Lower leg skin (tissue), 4 donors: ENCODE data around the gene AMPD3. TPM values are rescaled to one million over a fixed set of nuclear protein-coding genes. Genes with fewer than 3 reads are reported as not detected.

Experiments used
- DNase-seq, 2 donors: peaks; one replicate each; pipeline ENCODE4 v3.0.0-alpha.2; 2019; ENCODE audit warnings: low spot score in 2 of 2
- H3K4me3 ChIP-seq: fragments of 200-600 bp; sonication (generic); 2 replicates; pipeline ENCODE4 v1.5.1; 2017; ENCODE audit warnings: mild to moderate bottlenecking, low read depth; ENCODE audit not compliant: poor library complexity, severe bottlenecking
- CTCF ChIP-seq, 3 donors: fragments of 450-650 bp; IDR thresholded peaks; one replicate each; pipeline ENCODE4 v1.5.1; 2016; ENCODE audit warnings: antibody characterized with exemption in 3 of 3, mild to moderate bottlenecking in 3 of 3, moderate library complexity in 2 of 3
- POLR2A ChIP-seq, 2 donors: fragments of 450-650 bp; IDR thresholded peaks; one replicate each; pipeline ENCODE4 v1.6.1; 2016 to 2017; ENCODE audit warnings: antibody characterized with exemption in 2 of 2, mild to moderate bottlenecking in 1 of 2, moderate library complexity in 1 of 2
- WGBS, 2 donors: methylation state at CpG; one replicate each; pipeline ENCODE4 v1.1.5; 2018; 5-methylcytosine and 5-hydroxymethylcytosine counted together
- intact Hi-C: fragments of 100-400 bp; cut with DNase I; formaldehyde crosslinking; loops from one replicate; pipeline ENCODE4 v1.15.0; 2023; ENCODE audit warnings: low total_unique reads
- microRNA counts, 2 donors: library from miRNA; unstranded; fragments of <30 nt; microRNA quantifications; one replicate each; lab custom pipeline; 2016
- total RNA-seq, 4 donors: library from RNA; depleted of rRNA; stranded (reverse); fragments of >200 nt; gene quantifications; one replicate each; pipeline ENCODE4 v1.1.0, GENCODE V29; 2016

AMPD3 gene
- total RNA-seq, 4 donors from 2014 or later: 30.2 to 43.3 (median 32.6) TPM

GRCh38 chr11:10551290-10551592, 96.2 kb downstream of the AMPD3 start:
- WGBS, 2 donors: 76 to 78% methylated on average over 4 of the region's 4 CpGs
- intact Hi-C loops: no loop called here

DNA sequence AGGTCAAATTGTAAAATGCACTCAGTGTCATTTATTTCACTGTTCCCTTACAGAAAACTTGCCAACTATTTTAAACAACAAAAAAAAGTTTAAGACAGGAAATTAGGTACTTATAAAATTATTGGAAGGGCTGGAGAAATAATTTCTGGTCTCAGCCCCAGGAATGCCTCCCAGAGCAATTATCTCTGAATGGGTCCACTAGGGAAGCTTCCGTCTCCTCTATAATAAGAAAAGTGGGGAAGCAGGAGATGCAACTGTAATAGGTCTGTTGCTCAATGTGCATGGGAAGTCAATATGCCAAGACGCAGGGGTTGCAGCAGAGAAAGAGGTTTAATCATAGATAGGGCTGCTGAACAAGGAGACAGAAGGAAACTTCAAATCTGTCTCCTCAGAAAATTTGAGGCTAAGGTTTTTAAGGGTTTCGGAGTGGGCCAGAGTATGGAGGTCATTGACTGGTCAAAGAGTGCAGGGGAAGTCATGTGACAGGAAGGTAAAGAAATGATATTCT, 96.8 kb downstream of the AMPD3 start:
- TF ChIP-seq CTCF (IDR thresholded peaks at IDR 0.05) (no peak), POLR2A (IDR thresholded peaks at IDR 0.05) (no peak)
- no peak for DNase-seq
- intact Hi-C loops: no loop called here
- 92 to 97% methylated on average over 3 of the region's 3 CpGs for WGBS, 2 donors
- no peak overlapping the region for H3K4me3 ChIP-seq

More at GRCh38 chr11:10551290-10551592, 96.2 kb downstream of the AMPD3 start:
- no peak for DNase-seq
- no peak overlapping the region for H3K4me3 ChIP-seq
- no peak for TF ChIP-seq CTCF (IDR thresholded peaks at IDR 0.05)
- no peak for TF ChIP-seq POLR2A (IDR thresholded peaks at IDR 0.05)

DNA sequence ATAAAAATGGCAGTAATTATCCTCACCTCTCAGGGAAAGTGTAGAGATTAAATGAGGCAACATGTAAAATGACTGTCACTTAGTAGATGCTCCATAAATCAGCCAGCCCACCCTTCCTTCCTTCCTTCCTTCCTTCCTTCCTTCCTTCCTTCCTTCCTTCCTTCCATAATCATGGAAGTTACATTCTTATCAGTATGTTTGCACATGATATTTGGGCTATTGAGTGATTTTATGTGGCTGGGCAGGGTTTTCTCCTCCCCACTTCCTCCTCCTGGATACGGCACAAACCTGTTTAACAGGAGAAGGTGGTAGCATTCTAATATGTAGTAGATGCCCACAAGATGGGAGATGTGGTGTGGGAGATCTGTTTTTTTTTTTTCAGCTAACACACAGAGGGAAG, 101.5 kb downstream of the AMPD3 start:
- WGBS, 2 donors: 38 to 49% methylated on average over 1 of the region's 1 CpG
- DNase-seq: no peak
- intact Hi-C loops: no loop called here
- TF ChIP-seq CTCF (IDR thresholded peaks at IDR 0.05) (no peak), POLR2A (IDR thresholded peaks at IDR 0.05) (no peak)
- H3K4me3 ChIP-seq: no peak overlapping the region

MicroRNAs encoded within 50 kb of the gene (microRNA counts, 767-probe panel; counts per million panel counts)
- 0 to 358 counts per million in 2 donors for microRNA hsa-miR-4485 (lab: Ali Mortazavi, UCI)

Other genes with a start within 250 kb of the AMPD3 start
- 10 to 100 TPM; 29.7 to 60.4 (median 36.0) TPM for gene SBF2, start 161.0 kb upstream of the AMPD3 start, total RNA-seq
- gene ADM, start 150.2 kb upstream of the AMPD3 start, total RNA-seq: 100 to 1,000 TPM; 117 to 406 (median 299) TPM
- 10 to 100 TPM; 70.6 to 74.9 (median 74.2) TPM for gene RNF141, start 85.9 kb downstream of the AMPD3 start, total RNA-seq
- gene LYVE1, start 113.4 kb downstream of the AMPD3 start, total RNA-seq: 10 to 100 TPM; 14.3 to 29.0 (median 20.6) TPM
- gene IRAG1, start 238.5 kb downstream of the AMPD3 start, total RNA-seq: 10 to 100 TPM in 1 of 4 donors, 1 to 10 TPM in 3; 2.0 to 10.9 (median 4.0) TPM